ENCODE results near the gene FCRLB. TPM values are rescaled to one million over a fixed set of nuclear protein-coding genes. Genes with fewer than 3 reads are reported as not detected.
A peak's percentile ranks its signal among the peaks of the same experiment; 100 is the strongest.
"Not testable (repeated sequence)": the region's sequence is repeated elsewhere in the genome, so short reads cannot be mapped to it uniquely, and the experiment has no call there.

Gene FCRLB
- polyA plus RNA-seq, 1 donor from 2014 or later, result 11.1 TPM

DNA sequence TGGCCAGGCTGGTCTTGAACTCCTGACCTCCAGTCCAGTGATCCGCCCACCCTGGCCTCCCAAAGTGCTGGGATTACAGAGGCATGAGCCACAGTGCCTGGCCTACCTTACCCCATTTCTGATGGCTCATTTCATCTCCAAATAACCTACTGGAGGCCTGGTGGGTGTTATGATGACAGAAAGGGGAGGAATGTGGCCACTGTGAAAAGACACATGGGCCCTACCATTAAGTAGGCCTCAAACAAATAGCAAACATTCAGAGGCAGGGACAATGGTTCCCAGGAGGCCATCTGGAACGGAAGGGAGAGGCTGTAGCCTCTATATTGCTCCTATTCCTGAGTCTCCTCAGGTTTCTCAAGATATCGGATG is 15.2 kb upstream of the FCRLB start:
- H3K36me3 Mint-ChIP-seq, result no peaks in the 10 kb centered on the region

DNA sequence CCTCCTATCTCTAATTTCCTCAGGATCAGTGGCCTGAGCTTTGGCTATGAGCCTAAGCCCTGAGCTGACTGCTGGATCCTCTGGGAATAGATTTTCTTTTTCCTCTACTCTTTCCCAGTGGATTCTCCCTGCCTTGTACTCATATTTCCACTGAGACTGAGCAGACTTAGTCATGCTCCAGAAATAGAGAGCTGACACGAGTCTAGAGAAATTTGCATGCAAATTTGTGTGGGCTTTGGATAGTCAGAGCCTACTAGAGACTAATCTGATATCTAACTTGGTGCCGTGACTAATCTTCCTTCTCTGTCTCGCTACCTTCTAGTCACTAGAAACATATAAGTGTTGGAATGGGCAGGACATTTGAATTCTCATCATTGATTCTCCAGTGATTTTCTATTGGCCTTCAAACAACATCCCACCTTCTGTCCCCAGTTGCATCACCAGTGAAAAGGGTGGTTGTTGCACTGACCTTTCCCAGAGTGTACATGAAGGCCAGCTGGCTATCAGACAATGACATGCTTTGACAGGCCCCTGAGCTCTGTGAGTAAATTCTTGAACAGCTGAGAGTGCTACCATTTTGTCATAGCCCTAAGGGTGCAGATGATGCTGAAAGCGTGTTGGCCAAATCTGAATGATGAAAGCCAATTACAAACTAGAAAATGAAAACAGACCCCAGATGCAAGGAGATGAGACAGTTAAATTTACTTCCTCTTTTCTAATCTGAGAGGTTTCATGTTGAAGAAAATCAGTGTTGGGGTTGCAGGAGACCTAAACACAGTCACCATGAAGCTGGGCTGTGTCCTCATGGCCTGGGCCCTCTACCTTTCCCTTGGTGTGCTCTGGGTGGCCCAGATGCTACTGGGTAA is 14.6 kb upstream of the FCRLB start, which contains the start of gene FCRLA:
Gene FCRLA (plus strand): TSS at position 748 of the 866 bp plus-strand sequence. CDS start 36 bp downstream, at position 784.
- no peaks in the 10 kb centered on the region for H3K27me3 Mint-ChIP-seq
- H3K4me3 Mint-ChIP-seq, result peak within 1 kb of the TSS in 1 of 4 donors; percentile 88
- H3K9me3 Mint-ChIP-seq, result no peaks in the 10 kb centered on the region
- peaks cover under 1% of the 10 kb centered on the region for H3K36me3 Mint-ChIP-seq
- peaks cover 22 to 26% (median 24%) of the 10 kb centered on the region in 3 donors for H3K4me1 Mint-ChIP-seq
- no peak within 1 kb of the TSS for H3K27ac Mint-ChIP-seq

More for the DNA sequence above, 15.2 kb upstream of the FCRLB start:
- peak overlapping the region in 3 of 4 donors; percentile 65 to 88 (median 86) for H3K4me3 Mint-ChIP-seq
- peaks cover 22 to 26% (median 23%) of the 10 kb centered on the region in 3 donors for H3K4me1 Mint-ChIP-seq
- no peaks in the 10 kb centered on the region for H3K27me3 Mint-ChIP-seq
- no peaks in the 10 kb centered on the region for H3K9me3 Mint-ChIP-seq
- peak overlapping the region in 1 of 3 donors; percentile 78 for H3K27ac Mint-ChIP-seq

DNA sequence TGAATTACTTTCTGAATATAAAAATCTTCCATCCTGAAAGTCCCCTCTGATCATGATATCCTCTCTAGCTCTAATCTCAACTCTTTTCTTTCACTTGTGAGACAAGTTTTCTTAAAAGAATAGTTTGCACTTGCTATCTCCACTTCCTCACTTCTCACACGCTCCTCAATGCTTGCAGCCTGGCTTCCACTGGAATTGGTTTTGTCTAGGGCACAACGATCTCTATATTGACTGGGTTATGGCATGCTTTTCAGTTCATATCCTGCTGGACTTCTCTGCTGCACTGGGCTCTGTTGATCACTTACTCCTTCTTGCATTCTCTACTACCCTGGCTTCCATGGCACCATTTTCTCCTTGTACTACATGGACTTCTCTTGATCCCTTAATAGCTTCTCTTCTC is 13.8 kb upstream of the FCRLB start:
- peaks cover 26% of the 10 kb centered on the region in 3 donors for H3K4me1 Mint-ChIP-seq
- H3K4me3 Mint-ChIP-seq, result no peak overlapping the region
- no peaks in the 10 kb centered on the region for H3K27me3 Mint-ChIP-seq
- H3K36me3 Mint-ChIP-seq, result peaks cover 6% of the 10 kb centered on the region
- no peaks in the 10 kb centered on the region for H3K9me3 Mint-ChIP-seq
- no peak overlapping the region for H3K27ac Mint-ChIP-seq

DNA sequence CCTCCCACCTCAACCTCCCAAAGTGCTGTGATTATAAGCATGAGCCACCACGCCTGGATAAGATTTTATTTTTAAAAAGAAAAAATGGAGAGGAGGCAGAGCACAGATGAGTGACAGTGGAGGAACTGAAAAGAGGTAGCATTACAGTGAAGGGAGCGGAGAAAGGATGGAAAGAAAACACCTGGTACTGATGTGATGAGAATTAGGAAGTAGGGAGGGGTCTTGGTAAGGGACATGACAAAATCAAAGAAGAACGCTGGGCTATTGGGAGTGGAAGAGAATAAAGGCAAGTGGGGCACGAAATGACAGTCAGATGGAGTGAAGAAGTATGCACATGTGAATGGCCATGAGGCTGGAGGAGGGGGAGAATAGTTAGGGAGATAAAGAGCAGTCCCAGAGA is 12.0 kb upstream of the FCRLB start:
- H3K4me3 Mint-ChIP-seq, result peak overlapping the region; percentile 58 to 86 (median 75)

DNA sequence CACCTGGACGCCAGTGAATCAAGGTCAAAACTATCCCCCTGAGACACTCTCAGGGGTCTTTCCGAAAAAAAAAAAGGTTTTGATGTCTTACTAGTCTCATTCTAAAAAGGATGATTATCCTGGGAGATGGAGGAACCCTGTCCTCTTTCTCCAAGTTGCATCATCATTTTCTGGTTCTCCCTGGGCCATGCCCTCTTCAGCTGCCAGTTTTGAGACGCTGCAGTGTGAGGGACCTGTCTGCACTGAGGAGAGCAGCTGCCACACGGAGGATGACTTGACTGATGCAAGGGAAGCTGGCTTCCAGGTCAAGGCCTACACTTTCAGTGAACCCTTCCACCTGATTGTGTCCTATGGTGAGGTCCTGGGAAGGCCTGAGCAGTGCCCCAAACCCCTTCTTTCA is 10.8 kb upstream of the FCRLB start:
- peaks cover 20 to 22% (median 22%) of the 10 kb centered on the region in 3 donors for H3K4me1 Mint-ChIP-seq
- no peaks in the 10 kb centered on the region for H3K27me3 Mint-ChIP-seq
- peak overlapping the region in 3 of 4 donors; percentile 29 to 86 (median 58) for H3K4me3 Mint-ChIP-seq
- no peaks in the 10 kb centered on the region for H3K9me3 Mint-ChIP-seq
- H3K27ac Mint-ChIP-seq, result no peak overlapping the region
- peaks cover 14% of the 10 kb centered on the region for H3K36me3 Mint-ChIP-seq

More for the DNA sequence above, 12.0 kb upstream of the FCRLB start:
- peaks cover 24 to 27% (median 26%) of the 10 kb centered on the region in 3 donors for H3K4me1 Mint-ChIP-seq
- H3K36me3 Mint-ChIP-seq, result peaks cover 10% of the 10 kb centered on the region
- no peaks in the 10 kb centered on the region for H3K9me3 Mint-ChIP-seq
- peak overlapping the region in 2 of 3 donors; percentile 49 to 68 for H3K27ac Mint-ChIP-seq
- H3K27me3 Mint-ChIP-seq, result no peaks in the 10 kb centered on the region

DNA sequence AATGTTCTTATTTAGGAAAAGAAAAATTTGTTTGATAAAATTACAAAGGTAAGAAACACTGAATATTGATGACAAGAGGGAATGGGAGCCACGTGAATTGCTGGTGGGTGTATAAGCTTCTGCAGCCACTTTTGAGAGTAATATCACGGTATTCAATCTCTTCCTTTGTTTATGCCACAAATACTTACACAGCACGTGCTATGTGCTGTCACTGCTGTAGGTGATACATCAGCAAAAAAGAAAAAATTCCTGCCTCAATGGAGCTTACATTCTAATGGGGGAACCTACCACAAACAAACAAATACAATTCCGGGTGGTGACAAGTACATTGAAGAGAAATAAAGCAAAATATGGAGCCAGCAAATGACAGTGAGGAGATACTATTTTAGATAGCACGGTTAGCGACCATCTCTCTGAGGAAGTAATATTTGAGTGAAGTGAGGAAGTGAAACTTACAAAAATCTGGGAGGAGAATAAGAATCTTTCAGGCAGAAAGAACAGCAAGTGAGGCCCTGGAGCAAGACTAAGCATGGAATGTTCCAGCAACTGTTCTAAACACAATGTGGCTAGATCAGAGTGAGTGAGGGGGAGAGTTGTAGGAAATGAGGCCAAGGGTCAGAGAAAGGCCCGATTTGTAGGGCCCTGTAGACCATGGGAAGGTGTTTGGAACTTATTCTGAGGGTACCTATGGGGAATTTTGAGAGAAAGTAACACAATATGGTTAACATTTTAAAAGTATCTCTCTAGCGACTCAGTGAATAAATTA is 2.6 kb upstream of the FCRLB start:
- peak overlapping the region; percentile 0 to 85 (median 44) for H3K27ac Mint-ChIP-seq
- H3K4me3 Mint-ChIP-seq, result peak overlapping the region; percentile 3 to 76 (median 30)
- peaks cover 23 to 42% (median 32%) of the 10 kb centered on the region in 3 donors for H3K4me1 Mint-ChIP-seq
- H3K9me3 Mint-ChIP-seq, result no peaks in the 10 kb centered on the region
- H3K36me3 Mint-ChIP-seq, result peaks cover 5% of the 10 kb centered on the region
- no peaks in the 10 kb centered on the region for H3K27me3 Mint-ChIP-seq

DNA sequence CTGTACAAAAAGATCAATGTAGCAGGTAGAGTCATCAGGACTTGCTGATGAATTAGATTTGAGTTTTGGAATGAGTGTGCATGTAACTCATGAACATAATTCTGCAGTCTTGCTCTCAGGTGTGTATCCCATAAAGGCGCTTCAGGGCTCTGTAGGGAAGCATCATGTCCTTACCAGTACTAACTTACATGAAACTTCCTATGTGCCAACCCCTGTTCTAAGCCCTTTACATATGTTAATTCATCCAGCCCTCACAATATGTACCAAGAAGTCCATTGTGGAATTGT is 2.1 kb upstream of the FCRLB start:
- Mint-ChIP-seq H3K9me3 (no peaks in the 10 kb centered on the region), H3K27ac (peak overlapping the region; percentile 0 to 85 (median 44)), H3K4me3 (peak overlapping the region in 3 of 4 donors; percentile 3 to 76 (median 43)), H3K4me1 (peaks cover 23 to 42% (median 32%) of the 10 kb centered on the region in 3 donors), H3K27me3 (no peaks in the 10 kb centered on the region), H3K36me3 (peaks cover 5% of the 10 kb centered on the region)

DNA sequence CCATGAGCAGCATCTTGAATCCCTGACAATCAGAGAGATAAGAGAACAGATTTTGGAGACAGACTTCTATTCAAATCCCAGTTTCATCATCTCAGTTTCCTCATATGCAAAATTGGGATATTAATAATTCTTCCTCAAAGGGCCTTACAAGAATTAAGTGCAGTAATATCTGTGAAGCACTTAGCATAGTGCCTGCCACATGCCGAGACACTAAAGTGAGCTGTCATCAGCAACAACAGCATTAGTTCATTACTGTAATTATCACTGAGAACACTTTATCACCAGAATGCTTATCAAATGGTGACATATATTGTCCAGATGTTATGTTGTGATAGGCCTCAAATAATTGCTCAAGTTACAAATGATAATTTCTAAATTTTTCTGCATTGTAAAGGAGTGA is 922 bp upstream of the FCRLB start:
- H3K27me3 Mint-ChIP-seq, result no peaks in the 10 kb centered on the region
- H3K27ac Mint-ChIP-seq, result no peak overlapping the region
- peaks cover 3% of the 10 kb centered on the region for H3K36me3 Mint-ChIP-seq
- peaks cover 23 to 46% (median 36%) of the 10 kb centered on the region in 3 donors for H3K4me1 Mint-ChIP-seq
- peak overlapping the region in 1 of 4 donors; percentile 17 for H3K4me3 Mint-ChIP-seq
- no peaks in the 10 kb centered on the region for H3K9me3 Mint-ChIP-seq

- Mint-ChIP-seq H3K9me3 (no peaks in the 10 kb centered on the region), H3K4me1 (peaks cover 30 to 50% (median 43%) of the 10 kb centered on the region in 3 donors), H3K27ac (no peak overlapping the region), H3K36me3 (peaks cover 2% of the 10 kb centered on the region), H3K4me3 (peak overlapping the region in 1 of 4 donors; percentile 30), H3K27me3 (no peaks in the 10 kb centered on the region)
Measured at GRCh38 chr1:161721738-161722343, 497 bp downstream of the FCRLB start.

- no peaks in the 10 kb centered on the region for H3K27me3 Mint-ChIP-seq
- no peak overlapping the region for H3K27ac Mint-ChIP-seq
- peaks cover 24 to 45% (median 38%) of the 10 kb centered on the region in 3 donors for H3K4me1 Mint-ChIP-seq
- peaks cover 2% of the 10 kb centered on the region for H3K36me3 Mint-ChIP-seq
- H3K9me3 Mint-ChIP-seq, result no peaks in the 10 kb centered on the region
- no peak overlapping the region for H3K4me3 Mint-ChIP-seq
Measured at GRCh38 chr1:161722406-161722805, 1.1 kb downstream of the FCRLB start.

DNA sequence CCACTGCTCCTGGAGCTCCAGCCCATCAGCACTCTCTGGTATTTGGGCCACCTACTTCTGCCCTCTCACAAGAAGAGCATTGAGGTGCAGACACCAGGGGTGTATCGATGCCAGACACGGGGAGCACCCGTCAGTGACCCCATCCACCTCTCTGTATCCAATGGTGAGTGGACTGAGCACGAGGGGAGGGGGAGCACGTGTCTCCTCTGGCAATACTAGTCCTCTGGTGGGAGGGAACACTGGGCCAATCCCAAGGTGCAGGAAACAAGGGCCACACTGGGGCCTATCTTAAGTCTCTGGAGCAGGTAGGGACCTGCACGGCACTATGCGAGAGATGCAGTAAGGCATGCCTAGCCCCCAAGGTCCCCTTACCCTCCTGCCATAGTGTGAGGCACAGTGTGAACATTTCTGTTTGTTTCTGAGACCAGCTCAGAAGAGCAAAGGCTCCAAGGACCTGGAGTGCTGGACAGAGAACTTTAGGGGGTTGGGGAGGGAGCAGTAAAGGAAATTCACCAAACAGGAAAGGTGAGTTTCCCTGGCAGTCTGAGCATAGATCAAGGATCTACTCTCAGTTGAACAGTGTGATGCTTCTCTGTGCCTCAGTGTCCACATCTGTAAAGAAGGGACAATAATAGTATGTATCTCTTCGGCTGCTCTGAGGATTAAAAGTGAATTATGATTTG is 2.3 kb downstream of the FCRLB start:
- peak overlapping the region in 1 of 4 donors; percentile 50 for H3K4me3 Mint-ChIP-seq
- peaks cover 3% of the 10 kb centered on the region for H3K36me3 Mint-ChIP-seq
- no peak overlapping the region for H3K27ac Mint-ChIP-seq
- peaks cover 28 to 46% (median 36%) of the 10 kb centered on the region in 3 donors for H3K4me1 Mint-ChIP-seq
- no peaks in the 10 kb centered on the region for H3K27me3 Mint-ChIP-seq
- H3K9me3 Mint-ChIP-seq, result no peaks in the 10 kb centered on the region

- peaks cover 26 to 44% (median 26%) of the 10 kb centered on the region in 3 donors for H3K4me1 Mint-ChIP-seq
- peak overlapping the region; percentile 94 to 98 (median 96) for H3K4me3 Mint-ChIP-seq
- peak overlapping the region; percentile 76 to 97 (median 90) for H3K27ac Mint-ChIP-seq
- not testable (repeated sequence) for H3K36me3 Mint-ChIP-seq, H3K27me3 Mint-ChIP-seq, H3K9me3 Mint-ChIP-seq
Measured at GRCh38 chr1:161725258-161725907, 4.0 kb downstream of the FCRLB start.

- peaks cover 3% of the 10 kb centered on the region for H3K36me3 Mint-ChIP-seq
- H3K27me3 Mint-ChIP-seq, result no peaks in the 10 kb centered on the region
Measured at GRCh38 chr1:161725908-161726472, 4.6 kb downstream of the FCRLB start.

More at GRCh38 chr1:161725908-161726472, 4.6 kb downstream of the FCRLB start:
- Mint-ChIP-seq H3K27ac (peak overlapping the region; percentile 76 to 97 (median 90)), H3K9me3 (no peaks in the 10 kb centered on the region), H3K4me3 (peak overlapping the region; percentile 94 to 98 (median 96)), H3K4me1 (peaks cover 25 to 41% (median 25%) of the 10 kb centered on the region in 3 donors)
